Adipocyte (in vitro differentiated cells): ENCODE data around the gene SHISA4.

Experiments used
- DNase-seq: peaks from one replicate; pipeline ENCODE4 v3.0.0-alpha.2; 2015; ENCODE audit warnings: low read depth
- H3K27me3 ChIP-seq: replicated peaks from 2 replicates; pipeline ENCODE4 v1.7.0; 2013; ENCODE audit warnings: mild to moderate bottlenecking, low read length, moderate library complexity; ENCODE audit not compliant: control insufficient read depth, insufficient read depth
- H3K36me3 ChIP-seq: 2 replicates; pipeline ENCODE4 v1.7.0; 2013; ENCODE audit warnings: low read length, mild to moderate bottlenecking, moderate library complexity; ENCODE audit not compliant: control insufficient read depth, insufficient read depth, severe bottlenecking
- H3K4me1 ChIP-seq: 2 replicates; pipeline ENCODE4 v1.7.0; 2013; ENCODE audit warnings: mild to moderate bottlenecking, low read length, moderate library complexity; ENCODE audit not compliant: control insufficient read depth, insufficient read depth
- H3K4me3 ChIP-seq: 2 replicates; pipeline ENCODE4 v1.7.0; 2013; ENCODE audit warnings: mild to moderate bottlenecking, low read length, moderate library complexity
- H3K9ac ChIP-seq: 2 replicates; pipeline ENCODE4 v1.7.0; 2013; ENCODE audit warnings: mild to moderate bottlenecking, low read length, moderate library complexity
- H3K9me3 ChIP-seq: 2 replicates; pipeline ENCODE4 v1.7.0; 2013; ENCODE audit warnings: mild to moderate bottlenecking, low read length, moderate library complexity; ENCODE audit not compliant: control insufficient read depth

Gene SHISA4

DNA sequence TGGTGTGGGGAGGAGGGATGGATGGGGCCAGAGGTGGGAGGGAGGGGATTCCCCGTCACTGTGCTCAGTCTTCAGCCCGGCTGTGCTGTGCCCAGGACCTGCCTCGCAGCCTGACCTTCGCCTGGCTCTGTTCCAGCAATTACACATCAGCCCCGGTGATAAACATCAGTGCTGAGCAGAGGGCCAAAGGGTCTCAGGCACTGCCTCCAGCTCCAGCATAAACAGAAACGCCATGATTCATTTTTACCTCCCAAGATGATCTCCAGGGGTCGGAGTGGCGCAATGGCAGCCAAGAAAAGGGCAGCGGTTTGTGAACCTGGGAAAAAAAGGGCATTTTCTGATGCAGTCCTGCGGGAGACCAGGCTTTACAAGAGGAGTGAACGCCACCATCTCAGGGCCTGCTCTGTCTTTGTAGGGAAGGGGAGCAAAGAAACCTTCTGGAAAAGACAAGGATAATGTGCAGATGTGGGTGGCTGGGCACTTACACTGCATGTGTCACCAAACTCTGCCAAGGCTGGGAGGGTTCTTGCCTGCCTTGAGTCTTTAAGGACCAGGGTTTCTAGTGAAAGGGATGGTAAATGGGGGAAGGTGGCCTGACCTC, 28.1 kb downstream of the SHISA4 start:
- Histone ChIP-seq H3K9me3 (no peaks in the 10 kb centered on the region), H3K9ac (peak overlapping the region; percentile 84), H3K27me3 (no peaks in the 10 kb centered on the region), H3K4me1 (peaks cover 73% of the 10 kb centered on the region), H3K4me3 (peak overlapping the region; percentile 39), H3K36me3 (no peaks in the 10 kb centered on the region)
- peak; percentile 88 for DNase-seq

DNA sequence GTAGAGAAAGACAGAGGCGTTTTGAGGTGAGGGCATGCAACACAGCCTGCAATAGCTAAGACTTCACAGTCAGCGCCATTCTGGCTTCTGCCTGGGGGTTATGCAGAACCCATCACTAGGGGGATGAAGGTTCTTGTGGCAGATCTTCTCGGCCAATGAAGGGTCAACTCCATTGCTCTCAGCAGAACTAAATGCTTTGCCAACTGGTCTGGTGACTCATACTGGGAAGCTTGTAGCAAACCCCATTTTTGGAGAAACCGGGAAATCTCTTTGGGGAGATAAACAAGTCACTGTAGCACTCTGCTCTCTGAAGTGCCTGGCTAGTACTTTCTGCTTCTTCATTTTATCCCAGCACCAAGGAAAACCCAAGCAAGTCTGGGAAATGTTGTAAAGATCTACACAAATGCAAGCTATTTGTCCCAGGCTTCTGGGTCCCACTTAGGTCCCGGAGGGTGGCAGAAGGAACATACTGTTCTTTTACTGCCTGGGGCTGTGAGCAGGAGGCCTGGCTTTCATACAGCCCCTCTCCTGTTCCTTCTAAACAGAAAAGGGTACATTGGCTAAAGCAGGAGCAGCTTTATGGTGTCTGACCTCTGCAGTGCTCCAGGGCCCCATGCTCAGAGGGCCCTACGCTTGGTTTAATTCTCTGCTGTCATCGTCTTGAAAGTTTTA, 28.8 kb downstream of the SHISA4 start:
- Histone ChIP-seq H3K9ac (peak overlapping the region; percentile 84), H3K27me3 (no peaks in the 10 kb centered on the region), H3K4me3 (peak overlapping the region; percentile 39), H3K9me3 (peaks cover 4% of the 10 kb centered on the region), H3K36me3 (peaks cover 2% of the 10 kb centered on the region), H3K4me1 (peaks cover 69% of the 10 kb centered on the region)
- peak; percentile 52 for DNase-seq

- H3K9me3 ChIP-seq: peaks cover 4% of the 10 kb centered on the region
- peaks cover 62% of the 10 kb centered on the region for H3K4me1 ChIP-seq
- H3K27me3 ChIP-seq: no peaks in the 10 kb centered on the region
- H3K36me3 ChIP-seq: peaks cover 2% of the 10 kb centered on the region
- peak overlapping the region; percentile 39 for H3K4me3 ChIP-seq
- H3K9ac ChIP-seq: peak overlapping the region; percentile 84
- DNase-seq: no peak
Measured at GRCh38 chr1:201918343-201918742, 29.6 kb downstream of the SHISA4 start.

DNA sequence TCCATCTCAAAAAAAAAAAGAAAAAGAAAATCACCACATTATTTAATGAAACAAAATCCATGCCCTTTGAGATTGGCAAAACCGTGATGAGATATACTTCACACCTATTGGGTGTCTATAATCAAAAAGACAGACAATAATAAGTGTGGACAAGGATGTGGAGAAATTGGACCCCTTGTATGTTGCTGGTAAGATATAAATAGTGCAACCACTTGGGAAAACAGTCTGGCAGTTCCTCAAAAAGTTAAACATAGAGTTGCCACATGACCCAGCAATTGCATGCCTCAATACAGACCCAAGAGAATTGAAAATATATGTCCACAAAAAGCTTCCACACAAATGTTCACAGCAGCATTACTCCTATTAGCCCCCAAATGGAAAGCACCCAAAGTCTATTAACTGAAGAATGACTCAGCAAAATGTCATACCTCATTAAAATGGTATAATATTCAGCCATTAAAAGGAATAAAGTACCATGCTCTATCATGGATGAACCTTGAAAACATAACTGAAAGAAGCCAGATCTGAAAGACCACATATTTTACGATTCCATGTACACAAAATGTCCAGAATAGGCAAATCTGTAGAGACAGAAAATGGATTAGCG, 33.4 kb downstream of the SHISA4 start:
- Histone ChIP-seq H3K4me1 (peaks cover 37% of the 10 kb centered on the region), H3K9ac (no peak overlapping the region), H3K27me3 (no peaks in the 10 kb centered on the region), H3K36me3 (peaks cover 2% of the 10 kb centered on the region), H3K4me3 (no peak overlapping the region), H3K9me3 (peaks cover 4% of the 10 kb centered on the region)
- DNase-seq: no peak

GRCh38 chr1:201925301-201925567, 36.5 kb downstream of the SHISA4 start:
- no peak for DNase-seq
- Histone ChIP-seq H3K4me3 (no peak overlapping the region), H3K4me1 (peaks cover 13% of the 10 kb centered on the region), H3K27me3 (no peaks in the 10 kb centered on the region), H3K36me3 (peaks cover 13% of the 10 kb centered on the region), H3K9me3 (peaks cover 4% of the 10 kb centered on the region), H3K9ac (no peak overlapping the region)

GRCh38 chr1:201925981-201926645, 37.4 kb downstream of the SHISA4 start:
- Histone ChIP-seq H3K9ac (no peak overlapping the region), H3K36me3 (peaks cover 20% of the 10 kb centered on the region), H3K9me3 (peaks cover 4% of the 10 kb centered on the region), H3K4me1 (peaks cover 10% of the 10 kb centered on the region), H3K4me3 (no peak overlapping the region), H3K27me3 (no peaks in the 10 kb centered on the region)
- no peak for DNase-seq

- Histone ChIP-seq H3K4me1 (peaks cover 10% of the 10 kb centered on the region), H3K27me3 (no peaks in the 10 kb centered on the region), H3K36me3 (peaks cover 26% of the 10 kb centered on the region), H3K9ac (no peak overlapping the region), H3K4me3 (no peak overlapping the region), H3K9me3 (no peaks in the 10 kb centered on the region)
- no peak for DNase-seq
Measured at GRCh38 chr1:201928266-201928665, 39.6 kb downstream of the SHISA4 start.

DNA sequence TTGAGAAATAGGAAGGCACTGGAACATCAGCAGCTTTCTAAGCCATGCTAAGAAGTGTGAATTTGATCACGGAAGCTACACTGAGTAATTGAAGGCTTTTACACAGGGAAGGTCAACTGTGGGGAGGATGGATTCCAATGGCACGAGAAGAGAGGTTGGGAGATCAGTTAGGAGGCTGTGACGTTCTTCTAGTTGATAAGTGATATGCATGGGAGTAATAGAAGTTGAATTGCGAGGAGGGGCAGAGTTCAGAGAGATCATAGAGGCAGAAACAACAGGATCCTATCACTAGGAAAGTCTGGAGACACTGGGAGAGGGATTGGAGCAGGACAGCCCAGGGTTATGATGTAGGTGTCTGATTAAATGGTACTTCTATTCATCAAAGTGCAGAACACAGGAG, 41.4 kb downstream of the SHISA4 start:
- no peak for DNase-seq
- no peak overlapping the region for H3K9ac ChIP-seq
- no peaks in the 10 kb centered on the region for H3K9me3 ChIP-seq
- H3K4me3 ChIP-seq: no peak overlapping the region
- H3K4me1 ChIP-seq: peaks cover 19% of the 10 kb centered on the region
- H3K27me3 ChIP-seq: no peaks in the 10 kb centered on the region
- peaks cover 26% of the 10 kb centered on the region for H3K36me3 ChIP-seq

DNA sequence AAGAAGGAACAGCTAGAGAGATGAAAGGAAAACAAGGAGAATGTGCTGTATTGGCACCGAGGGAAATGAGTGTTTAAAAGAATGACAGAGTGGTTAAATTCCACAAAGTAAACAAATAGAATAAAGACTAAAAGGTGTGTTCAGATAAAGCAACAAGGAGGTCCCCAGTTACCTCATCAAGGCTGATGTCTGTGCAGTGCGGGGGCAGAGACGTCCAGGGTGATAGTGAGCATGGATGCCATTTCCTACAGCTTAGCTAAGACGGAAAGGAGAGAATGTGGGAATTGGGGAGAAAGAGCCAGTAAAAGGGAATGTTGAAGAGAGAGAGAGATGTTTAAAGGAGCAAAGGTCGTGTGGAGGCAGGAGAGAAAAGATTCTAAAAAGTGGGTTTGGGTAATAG, 42.1 kb downstream of the SHISA4 start:
- Histone ChIP-seq H3K4me1 (peaks cover 19% of the 10 kb centered on the region), H3K4me3 (no peak overlapping the region), H3K9ac (no peak overlapping the region), H3K9me3 (no peaks in the 10 kb centered on the region), H3K36me3 (peaks cover 26% of the 10 kb centered on the region), H3K27me3 (no peaks in the 10 kb centered on the region)
- no peak for DNase-seq

DNA sequence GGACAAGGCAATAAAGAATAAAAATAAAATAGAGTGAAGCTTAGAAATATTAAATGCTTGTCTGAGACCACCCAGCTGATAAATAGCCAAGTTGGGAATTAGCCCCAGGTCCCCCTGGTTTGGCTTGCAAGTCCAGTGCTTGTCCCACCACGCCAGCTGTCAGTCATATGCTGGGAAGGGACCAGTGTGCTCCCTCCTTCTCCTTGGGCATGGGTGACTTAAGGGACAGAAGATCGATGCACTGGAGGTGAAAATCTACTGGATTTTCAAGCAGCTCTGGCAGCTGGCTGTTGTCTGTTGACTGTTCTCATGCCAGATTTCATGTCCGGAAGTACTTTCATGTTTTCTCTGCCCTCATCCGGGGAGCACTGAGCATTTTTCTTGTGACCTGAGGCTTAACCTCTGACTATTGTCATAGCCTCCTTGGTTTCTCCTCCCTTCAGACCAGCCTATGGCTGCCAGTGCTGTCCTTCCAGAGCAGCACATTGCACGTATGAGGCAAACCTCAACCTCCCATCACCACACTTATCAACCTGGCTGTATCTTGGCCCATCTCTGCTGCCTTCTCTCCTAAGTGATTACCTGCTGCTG, 45.2 kb downstream of the SHISA4 start:
- Histone ChIP-seq H3K4me1 (peaks cover 22% of the 10 kb centered on the region), H3K27me3 (no peaks in the 10 kb centered on the region), H3K9me3 (no peaks in the 10 kb centered on the region), H3K4me3 (no peak overlapping the region), H3K36me3 (peaks cover 26% of the 10 kb centered on the region), H3K9ac (no peak overlapping the region)
- peak; percentile 58 for DNase-seq

DNA sequence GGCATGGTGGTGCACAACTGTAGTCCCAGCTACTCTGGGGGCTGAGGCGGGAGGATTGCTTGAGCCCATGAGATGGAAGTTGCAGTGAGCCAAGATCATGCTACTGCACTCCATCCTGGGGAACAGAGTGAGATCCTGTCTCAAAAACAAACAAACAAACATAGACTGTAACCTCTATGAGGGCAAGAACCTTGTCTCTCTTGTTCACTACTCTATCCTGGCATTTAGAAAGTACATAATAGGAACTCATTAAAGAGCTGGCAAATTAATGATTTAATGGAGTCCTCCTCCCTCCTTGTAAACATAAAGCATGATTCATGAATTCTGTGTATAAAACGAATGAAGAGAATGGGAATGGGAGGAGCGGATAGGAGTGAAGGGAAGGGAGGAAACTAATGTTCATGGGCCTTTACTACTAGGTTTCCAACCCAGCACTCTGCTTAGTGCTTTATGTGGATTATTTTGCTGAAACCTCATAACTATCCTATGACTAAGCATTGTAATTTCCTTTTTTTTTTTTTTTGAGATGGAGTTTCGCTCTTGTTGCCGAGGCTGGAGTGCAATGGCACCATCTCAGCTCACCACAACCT, 49.0 kb downstream of the SHISA4 start:
- Histone ChIP-seq H3K4me3 (no peak overlapping the region), H3K4me1 (peaks cover 47% of the 10 kb centered on the region), H3K27me3 (no peaks in the 10 kb centered on the region), H3K9ac (no peak overlapping the region), H3K9me3 (no peaks in the 10 kb centered on the region), H3K36me3 (no peaks in the 10 kb centered on the region)
- peak; percentile 68 for DNase-seq
